Measurements from ENCODE around the gene KIF26B. TPM values are rescaled to one million over a fixed set of nuclear protein-coding genes. Genes with fewer than 3 reads are reported as not detected.
A peak's percentile ranks its signal among the peaks of the same experiment; 100 is the strongest.

KIF26B gene
- total RNA-seq, 1 donor from 2014 or later: 69.7 TPM

GRCh38 chr1:245382981-245383380 lies 228.2 kb downstream of the KIF26B start:
- Mint-ChIP-seq H3K27me3 (ENCODE audit: low read depth) (peaks cover 6% of the 10 kb centered on the region), H3K27ac (peak overlapping the region; percentile 19), H3K36me3 (no peaks in the 10 kb centered on the region), H3K4me3 (no peak overlapping the region), H3K4me1 (peaks cover 16% of the 10 kb centered on the region), H3K9me3 (no peaks in the 10 kb centered on the region)
- DNase-seq (ENCODE audit: low spot score in 2 of 2, unreplicated experiment in 2 of 2): no peak
- no peak for TF ChIP-seq CTCF (IDR thresholded peaks at IDR 0.05; ENCODE audit: unreplicated experiment)

- Mint-ChIP-seq H3K27me3 (ENCODE audit: low read depth) (peaks cover 6% of the 10 kb centered on the region), H3K36me3 (no peaks in the 10 kb centered on the region), H3K9me3 (no peaks in the 10 kb centered on the region), H3K4me1 (peaks cover 20% of the 10 kb centered on the region), H3K27ac (peak overlapping the region; percentile 50), H3K4me3 (peak overlapping the region; percentile 3)
- TF ChIP-seq CTCF (IDR thresholded peaks at IDR 0.05; ENCODE audit: unreplicated experiment): no peak
- no peak for DNase-seq (ENCODE audit: low spot score in 2 of 2, unreplicated experiment in 2 of 2)
Observed at GRCh38 chr1:245383396-245384330, 228.9 kb downstream of the KIF26B start.

GRCh38 chr1:245386297-245386971 lies 231.6 kb downstream of the KIF26B start:
- H3K4me1 Mint-ChIP-seq: peaks cover 21% of the 10 kb centered on the region

GRCh38 chr1:245388687-245389086 lies 233.9 kb downstream of the KIF26B start:
- Mint-ChIP-seq H3K9me3 (peaks cover 5% of the 10 kb centered on the region), H3K27ac (peak overlapping the region; percentile 19), H3K4me3 (no peak overlapping the region), H3K27me3 (ENCODE audit: low read depth) (peaks cover 6% of the 10 kb centered on the region), H3K4me1 (peaks cover 13% of the 10 kb centered on the region), H3K36me3 (peaks cover 7% of the 10 kb centered on the region)
- TF ChIP-seq CTCF (IDR thresholded peaks at IDR 0.05; ENCODE audit: unreplicated experiment): no peak
- no peak for DNase-seq (ENCODE audit: low spot score in 2 of 2, unreplicated experiment in 2 of 2)

More at GRCh38 chr1:245386297-245386971, 231.6 kb downstream of the KIF26B start:
- TF ChIP-seq CTCF (IDR thresholded peaks at IDR 0.05; ENCODE audit: unreplicated experiment): no peak
- no peaks in the 10 kb centered on the region for H3K36me3 Mint-ChIP-seq
- H3K27me3 Mint-ChIP-seq (ENCODE audit: low read depth): peaks cover 6% of the 10 kb centered on the region
- H3K4me3 Mint-ChIP-seq: no peak overlapping the region
- no peak overlapping the region for H3K27ac Mint-ChIP-seq
- H3K9me3 Mint-ChIP-seq: no peaks in the 10 kb centered on the region
- DNase-seq (ENCODE audit: low spot score in 2 of 2, unreplicated experiment in 2 of 2): no peak

- Mint-ChIP-seq H3K36me3 (peaks cover 7% of the 10 kb centered on the region), H3K9me3 (peaks cover 5% of the 10 kb centered on the region), H3K27ac (no peak overlapping the region), H3K4me3 (no peak overlapping the region), H3K27me3 (ENCODE audit: low read depth) (peaks cover 6% of the 10 kb centered on the region), H3K4me1 (peaks cover 11% of the 10 kb centered on the region)
- DNase-seq (ENCODE audit: low spot score in 2 of 2, unreplicated experiment in 2 of 2): no peak
- TF ChIP-seq CTCF (IDR thresholded peaks at IDR 0.05; ENCODE audit: unreplicated experiment): no peak
Observed at GRCh38 chr1:245389873-245390272, 235.1 kb downstream of the KIF26B start.

Measured in mesothelial cell of epicardium (in vitro differentiated cells).